ENCODE results near the gene FRS2.

The FRS2 gene

DNA sequence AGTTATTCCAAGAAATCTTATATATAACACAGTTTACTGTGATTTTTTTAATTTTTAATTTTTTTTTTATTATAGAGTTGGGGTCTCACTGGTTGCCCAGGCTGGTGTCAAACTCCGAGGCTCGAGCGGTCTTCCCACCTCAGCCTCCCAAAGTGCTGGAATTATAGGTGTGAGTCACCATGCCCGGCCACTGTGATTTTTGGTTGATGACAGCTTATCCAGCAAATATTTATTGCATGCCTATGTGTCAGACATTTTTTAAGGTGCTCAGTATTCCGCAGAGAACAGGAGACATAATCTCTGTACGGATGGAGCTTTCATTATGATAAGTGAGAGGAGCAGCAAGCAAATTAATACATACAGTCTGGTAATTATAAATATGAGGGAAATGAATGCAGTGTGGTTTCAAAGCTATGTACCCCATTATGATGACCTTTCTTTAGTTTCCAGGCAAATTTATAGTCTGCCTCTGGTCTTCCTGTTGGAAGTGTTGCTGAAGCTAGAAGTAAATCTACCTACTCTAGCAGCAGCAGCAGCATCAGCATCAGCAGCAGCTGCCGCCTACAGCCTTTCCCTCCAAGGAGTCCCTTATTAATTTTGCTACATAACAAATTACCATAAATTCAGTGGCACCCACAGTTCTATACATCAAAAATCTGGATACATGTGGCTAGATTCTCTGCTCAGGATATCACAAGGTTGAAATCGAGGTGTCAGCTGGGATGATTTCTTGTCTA is 32.3 kb downstream of the FRS2 start:
- no peak for DNase-seq

GRCh38 chr12:69508091-69508490 is 37.9 kb downstream of the FRS2 start:
- no peak for DNase-seq

- DNase-seq, result no peak
These were observed 38.4 kb downstream of the FRS2 start for GRCh38 chr12:69508621-69509020.

DNA sequence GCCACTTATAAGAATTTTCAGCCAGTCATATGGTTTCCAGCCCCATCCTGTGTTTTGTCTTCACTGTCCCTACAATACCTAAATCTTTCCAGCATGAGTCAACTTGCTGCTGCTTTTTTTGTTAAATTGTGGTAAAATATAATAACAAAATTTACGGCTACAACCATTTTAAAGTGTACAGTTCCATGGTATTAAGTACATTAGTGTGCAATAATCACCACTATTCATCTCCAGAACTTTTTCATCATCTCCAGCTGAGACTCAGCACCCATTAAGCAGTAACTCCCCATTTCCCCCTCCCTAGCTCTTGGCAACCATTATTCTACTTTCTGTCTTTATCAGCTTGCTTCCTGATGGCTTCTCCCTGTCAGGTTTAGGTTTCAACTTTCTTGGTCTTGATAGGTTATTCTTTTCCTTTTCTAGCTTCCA is 39.1 kb downstream of the FRS2 start:
- DNase-seq, result no peak

GRCh38 chr12:69509904-69510827 is 40.0 kb downstream of the FRS2 start:
- no peak for DNase-seq

DNA sequence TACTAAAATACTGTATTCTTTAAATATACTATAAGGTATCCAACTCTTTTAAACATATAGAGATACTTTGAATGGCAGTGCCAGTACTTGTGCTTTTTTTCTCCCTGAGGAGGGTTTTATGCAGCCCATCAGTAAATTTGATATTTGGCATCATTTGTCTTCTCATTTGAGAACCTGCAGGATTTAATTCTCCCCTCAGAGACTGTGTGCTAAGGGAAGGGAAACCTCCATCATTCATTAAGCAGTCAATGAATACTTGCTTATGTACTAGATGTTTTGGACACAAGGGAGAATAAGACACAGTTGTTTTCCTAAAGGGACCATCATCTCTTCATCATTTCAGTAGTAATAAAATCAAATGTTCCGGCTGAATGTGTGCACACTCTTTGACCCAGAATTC is 40.8 kb downstream of the FRS2 start:
- no peak for DNase-seq

DNA sequence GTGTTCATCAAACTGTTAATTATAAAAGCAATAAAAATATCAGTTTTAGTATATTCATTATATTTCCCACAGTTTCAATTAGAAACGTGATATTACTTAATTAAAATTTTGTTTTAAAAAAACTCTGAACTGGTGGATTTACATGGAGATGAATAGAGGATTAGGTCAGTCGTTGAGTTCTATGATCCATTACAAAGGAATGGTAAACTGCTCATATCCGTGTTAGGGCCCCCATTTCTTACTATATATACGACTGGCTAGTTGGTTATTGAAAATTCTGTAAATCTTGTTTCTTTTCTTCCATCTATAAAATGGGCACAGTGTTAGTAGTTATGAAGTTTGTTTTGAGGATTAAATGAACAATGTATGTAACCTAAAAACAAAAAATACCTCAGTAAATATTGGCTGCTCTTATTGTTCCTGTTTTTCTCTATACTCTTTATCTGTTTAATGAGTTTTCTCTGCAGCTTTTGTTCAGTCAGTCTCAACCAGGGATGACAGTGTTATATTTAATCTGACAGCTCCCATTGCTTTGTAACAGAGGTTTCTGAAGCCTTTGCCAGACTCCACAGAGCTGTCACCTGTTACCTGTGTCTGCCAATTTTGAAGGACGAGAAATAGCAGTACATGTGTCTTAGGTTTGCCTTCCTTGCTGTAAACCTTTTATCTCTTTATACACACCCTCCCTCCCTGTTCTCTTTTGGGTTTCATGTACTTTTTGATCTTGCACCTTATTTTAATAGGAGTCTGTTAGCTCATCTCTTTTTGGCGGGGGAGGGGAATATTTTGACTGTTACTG is 41.5 kb downstream of the FRS2 start:
- no peak for DNase-seq

DNA sequence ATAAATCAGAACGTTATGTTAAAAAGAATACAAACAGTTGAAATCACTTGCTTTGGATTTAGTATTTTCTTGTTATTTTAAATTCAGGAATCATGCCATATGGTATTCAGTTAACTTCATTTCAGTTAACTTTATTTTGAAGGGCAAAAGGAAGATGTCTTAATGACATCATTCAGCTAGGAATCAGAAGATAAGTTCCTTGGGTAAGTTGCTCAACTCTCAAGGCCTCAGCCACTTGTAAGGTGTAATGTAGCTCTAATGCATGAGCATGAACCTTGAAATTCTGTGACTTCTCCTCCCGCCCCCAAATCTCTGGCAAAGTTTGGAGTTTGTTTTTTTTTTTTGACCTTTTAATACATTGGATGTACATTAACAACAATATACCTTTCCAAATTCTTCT is 42.6 kb downstream of the FRS2 start:
- DNase-seq, result no peak

GRCh38 chr12:69513297-69513696 is 43.1 kb downstream of the FRS2 start:
- no peak for DNase-seq

DNA sequence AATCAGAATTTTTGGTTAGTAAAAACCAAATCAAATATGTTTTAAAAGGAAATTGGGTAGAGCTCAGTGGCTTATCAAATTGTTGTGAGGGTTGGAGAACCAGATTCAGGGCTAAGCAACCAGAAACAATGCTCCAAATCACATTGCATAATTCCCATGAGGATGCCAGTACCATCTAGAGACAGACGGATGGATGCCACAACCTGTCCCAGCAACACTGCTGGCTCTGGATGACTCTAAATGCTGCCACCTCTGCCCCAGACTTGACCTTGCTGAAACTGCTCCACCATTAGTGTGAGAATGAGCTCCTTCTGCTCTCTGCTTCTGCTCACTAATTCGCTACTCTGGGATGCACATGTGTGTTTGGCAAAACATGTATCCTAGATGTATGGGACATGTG is 43.9 kb downstream of the FRS2 start:
- no peak for DNase-seq

GRCh38 chr12:69514845-69515244 is 44.7 kb downstream of the FRS2 start:
- no peak for DNase-seq

- DNase-seq, result no peak
These were observed 45.3 kb downstream of the FRS2 start for GRCh38 chr12:69515394-69515930.

GRCh38 chr12:69516950-69517349 is 46.8 kb downstream of the FRS2 start:
- DNase-seq, result no peak

GRCh38 chr12:69517406-69517805 is 47.2 kb downstream of the FRS2 start:
- no peak for DNase-seq

- DNase-seq, result no peak
These were observed 49.7 kb downstream of the FRS2 start for GRCh38 chr12:69519871-69520270.

- DNase-seq, result no peak
These were observed 53.5 kb downstream of the FRS2 start for GRCh38 chr12:69523433-69524330.

DNA sequence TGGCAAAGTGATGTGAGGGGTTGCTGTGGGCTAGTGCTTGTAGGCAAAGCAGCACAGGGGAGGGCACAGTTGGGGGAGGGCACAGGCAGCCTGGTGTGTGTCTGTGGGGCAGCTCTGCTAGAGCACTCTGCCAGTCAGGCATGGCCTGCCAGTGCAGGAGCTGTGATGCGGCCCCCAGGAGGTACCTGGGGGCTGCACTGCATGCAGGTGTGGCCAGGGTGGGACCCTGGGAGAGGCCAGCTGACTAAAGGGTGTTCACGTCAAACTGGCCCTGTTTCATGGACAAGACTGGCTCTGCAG is 54.1 kb downstream of the FRS2 start:
- DNase-seq, result no peak

GRCh38 chr12:69524755-69525469 is 54.7 kb downstream of the FRS2 start:
- no peak for DNase-seq

DNA sequence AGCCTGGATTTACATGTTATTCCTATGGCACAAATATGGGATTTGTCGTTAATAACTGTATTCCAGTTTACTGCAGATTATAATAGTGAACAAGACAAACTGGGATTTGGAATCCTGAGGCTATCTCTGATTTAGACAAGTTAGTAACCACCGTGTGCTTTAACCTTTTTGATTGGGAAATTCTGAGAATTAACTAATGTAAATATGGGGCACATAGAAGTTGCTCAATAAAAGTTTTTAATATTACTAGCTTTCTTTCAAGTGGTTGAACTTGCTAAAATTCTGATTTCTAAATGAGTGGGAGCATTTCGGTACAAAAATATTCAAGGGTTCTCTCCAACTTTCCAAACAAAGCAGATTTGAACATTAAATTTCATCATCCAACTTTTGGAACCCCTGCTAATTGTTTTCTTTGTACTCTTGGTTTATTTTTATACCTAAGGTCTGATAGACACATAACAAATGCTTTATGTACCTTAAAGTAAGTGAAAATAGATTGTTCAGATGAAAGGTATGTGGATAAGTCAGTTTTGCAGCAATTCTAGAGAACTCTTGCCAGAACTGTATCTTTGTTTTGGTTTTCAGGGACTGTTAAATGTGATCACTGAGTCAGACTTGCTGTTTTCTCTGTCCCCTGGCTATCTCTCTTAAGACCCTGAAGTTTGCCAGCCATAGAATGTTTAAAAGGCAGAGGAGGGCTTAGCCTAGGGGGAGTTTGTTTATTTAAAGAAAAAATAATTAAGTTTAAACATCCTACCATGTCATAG is 57.5 kb downstream of the FRS2 start:
- DNase-seq, result no peak

DNA sequence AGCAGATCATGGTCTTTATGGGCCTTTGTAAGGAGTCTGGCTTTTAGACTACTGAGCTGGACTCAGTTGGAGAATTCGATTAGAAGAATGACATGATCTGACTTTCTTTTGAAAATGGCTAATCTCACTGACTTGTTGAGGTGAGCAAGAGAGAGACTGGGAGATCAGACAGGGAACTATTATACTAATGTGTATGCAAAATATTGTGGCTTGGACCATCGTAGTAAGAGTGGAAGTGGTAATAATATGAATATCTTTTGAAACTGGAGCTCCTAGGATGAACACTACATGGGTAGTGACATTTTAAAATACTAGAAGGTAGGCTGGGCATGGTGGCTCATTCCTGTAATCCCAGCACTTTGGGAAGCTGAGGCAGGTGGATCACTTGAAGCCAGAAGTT is 58.8 kb downstream of the FRS2 start:
- DNase-seq, result no peak

DNA sequence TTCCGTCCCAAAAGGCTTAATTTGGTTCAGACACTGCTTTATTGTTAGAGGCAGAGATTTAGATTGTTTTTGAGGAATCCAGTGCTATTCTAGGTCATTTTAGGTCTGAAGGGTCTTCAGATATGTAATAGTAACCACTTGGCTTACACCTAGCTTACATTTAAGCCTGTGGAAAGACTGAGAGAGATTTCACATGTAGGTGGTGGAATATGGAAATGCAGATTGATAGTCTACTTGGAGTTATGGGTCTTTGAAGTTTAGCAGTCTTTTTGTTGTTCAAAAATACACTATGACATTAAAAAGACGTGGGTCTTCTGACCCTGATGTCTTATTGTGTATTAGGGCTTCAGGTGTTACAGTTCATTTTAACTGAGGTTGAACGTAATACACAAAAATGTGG is 63.7 kb downstream of the FRS2 start:
- DNase-seq, result no peak

Measured in cortex of kidney (tissue), 1 donor.